ENCODE measurements around the gene SEMA3A. TPM values are rescaled to one million over a fixed set of nuclear protein-coding genes. Genes with fewer than 3 reads are reported as not detected.

Gene SEMA3A
- total RNA-seq, 3 donors from 2014 or later = 4.5 to 76.7 (median 9.7) TPM

GRCh38 chr7:84142726-84143125, 51.9 kb downstream of the SEMA3A start:
- H3K4me1 ChIP-seq (ENCODE audit: low read depth) = no peaks in the 10 kb centered on the region
- H3K9me3 ChIP-seq = no peaks in the 10 kb centered on the region
- no peak for ATAC-seq
- H3K36me3 ChIP-seq (ENCODE audit: low read depth) = no peaks in the 10 kb centered on the region
- no peak for DNase-seq
- no peak overlapping the region for H3K4me3 ChIP-seq
- TF ChIP-seq CTCF (IDR thresholded peaks at IDR 0.05) = no peak
- intact Hi-C loops (cut with DNase I, micrococcal nuclease) = no loop called here

GRCh38 chr7:84139986-84140729, 54.4 kb downstream of the SEMA3A start:
- no peaks in the 10 kb centered on the region for H3K4me1 ChIP-seq (ENCODE audit: low read depth)
- H3K9me3 ChIP-seq = no peaks in the 10 kb centered on the region
- DNase-seq (no peak), ATAC-seq (no peak)
- no peaks in the 10 kb centered on the region for H3K36me3 ChIP-seq (ENCODE audit: low read depth)
- no peak for TF ChIP-seq CTCF (IDR thresholded peaks at IDR 0.05)
- H3K4me3 ChIP-seq = no peak overlapping the region
- intact Hi-C loops (cut with DNase I, micrococcal nuclease) = no loop called here

- DNase-seq (no peak), ATAC-seq (no peak)
- Histone ChIP-seq H3K4me1 (ENCODE audit: low read depth) (no peaks in the 10 kb centered on the region), H3K4me3 (no peak overlapping the region), H3K36me3 (ENCODE audit: low read depth) (no peaks in the 10 kb centered on the region), H3K9me3 (no peaks in the 10 kb centered on the region)
- no peak for TF ChIP-seq CTCF (IDR thresholded peaks at IDR 0.05)
- intact Hi-C loops (cut with DNase I, micrococcal nuclease) = no loop called here
These were observed 56.2 kb downstream of the SEMA3A start for GRCh38 chr7:84138411-84138810.

- intact Hi-C loops (cut with DNase I, micrococcal nuclease) = no loop called here
- DNase-seq = no peak
- H3K4me3 ChIP-seq = no peak overlapping the region
- H3K4me1 ChIP-seq (ENCODE audit: low read depth) = no peaks in the 10 kb centered on the region
- TF ChIP-seq CTCF (IDR thresholded peaks at IDR 0.05) = no peak
- no peaks in the 10 kb centered on the region for H3K9me3 ChIP-seq
- H3K36me3 ChIP-seq (ENCODE audit: low read depth) = no peaks in the 10 kb centered on the region
- no peak for ATAC-seq
These were observed 56.8 kb downstream of the SEMA3A start for GRCh38 chr7:84137812-84138211.

GRCh38 chr7:84136809-84137208, 57.8 kb downstream of the SEMA3A start:
- Histone ChIP-seq H3K4me1 (ENCODE audit: low read depth) (no peaks in the 10 kb centered on the region), H3K36me3 (ENCODE audit: low read depth) (no peaks in the 10 kb centered on the region), H3K4me3 (no peak overlapping the region), H3K9me3 (no peaks in the 10 kb centered on the region)
- ATAC-seq (no peak), DNase-seq (no peak)
- TF ChIP-seq CTCF (IDR thresholded peaks at IDR 0.05) = no peak
- intact Hi-C loops (cut with DNase I, micrococcal nuclease) = no loop called here

Measured in mucosa of descending colon (tissue), 3 donors.